AG04450 (cell line): ENCODE data around the gene CNN2. TPM values are rescaled to one million over a fixed set of nuclear protein-coding genes. Genes with fewer than 3 reads are reported as not detected.

Experiments
- CTCF ChIA-PET: fragments of 300-600, 350-600 bp; formaldehyde crosslinking; extraction: SDS; loops from one replicate; lab custom pipeline; 2022; ENCODE audit warnings: antibody characterized with exemption, inconsistent platforms; lab: Charles Lee
- POLR2A ChIA-PET: fragments of 350-600 bp; formaldehyde crosslinking; extraction: SDS; loops from one replicate; lab custom pipeline; 2021; ENCODE audit warnings: antibody characterized with exemption, inconsistent platforms; lab: Yijun Ruan, JAX
- DNase-seq: peaks from one replicate; pipeline ENCODE4 v3.0.0-alpha.2; 2011; ENCODE audit warnings: low read depth, low spot score
- H3K27ac ChIP-seq: one replicate; pipeline ENCODE4 v1.5.1; 2012; ENCODE audit warnings: low read depth, low read length, control low read depth
- H3K27me3 ChIP-seq: one replicate; pipeline ENCODE4 v1.6.0; 2012; ENCODE audit warnings: low read length; ENCODE audit not compliant: control insufficient read depth, insufficient read depth
- H3K4me3 ChIP-seq: 2 replicates; pipeline ENCODE4 v1.5.1; 2011; ENCODE audit warnings: mild to moderate bottlenecking, low read depth, low read length, control low read depth
- H3K9me3 ChIP-seq: 2 replicates; pipeline ENCODE4 v1.5.1; 2012; ENCODE audit warnings: low read length; ENCODE audit not compliant: control insufficient read depth, insufficient read depth
- polyA plus RNA-seq: library from polyadenylated mRNA; depleted of rRNA; stranded (reverse); fragments of >200 nt; gene quantifications from 2 replicates; pipeline ENCODE4 v1.2.3, GENCODE V29; 2011
- TF ChIP-seq, protein P1 (sequence below): IDR thresholded peaks from 2 replicates; pipeline ENCODE4 v1.5.1; 2011; ENCODE audit warnings: low read depth, low read length, control low read depth, inconsistent platforms

The CNN2 gene
- polyA plus RNA-seq, 1 experiment, result 302 TPM

DNA sequence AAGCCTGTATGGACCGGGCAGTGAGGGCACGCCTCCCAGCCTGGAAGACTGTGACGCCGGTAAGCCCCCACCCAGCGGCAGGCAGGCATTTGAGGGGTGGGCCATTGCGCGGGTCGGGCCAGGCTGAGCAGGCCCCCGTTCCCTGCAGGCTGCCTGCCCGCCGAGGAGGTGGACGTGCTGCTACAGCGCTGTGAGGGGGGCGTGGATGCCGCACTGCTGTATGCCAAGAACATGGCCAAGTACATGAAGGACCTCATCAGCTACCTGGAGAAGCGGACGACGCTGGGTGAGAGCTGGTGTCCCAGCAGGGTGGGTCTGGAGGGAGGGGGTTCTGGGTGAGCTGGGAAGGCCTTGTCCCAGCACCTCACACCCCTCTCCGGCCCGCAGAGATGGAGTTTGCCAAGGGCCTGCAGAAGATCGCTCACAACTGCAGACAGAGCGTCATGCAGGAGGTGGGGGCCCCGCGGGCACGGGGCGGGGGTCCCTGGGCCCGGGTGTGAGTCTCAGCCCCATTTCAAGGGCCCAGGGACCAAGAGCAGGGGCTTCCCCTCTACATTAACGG lies 47.6 kb downstream of the CNN2 start:
- Histone ChIP-seq H3K9me3 (peaks cover 2% of the 10 kb centered on the region; the same call in 1 of the 2 replicates), H3K4me3 (no peak overlapping the region), H3K27ac (no peak overlapping the region), H3K27me3 (peaks cover 16% of the 10 kb centered on the region)
- ChIA-PET CTCF (no interaction called here), POLR2A (interaction anchor here (0.8 kb wide), 1 partner anchor 98 kb away, joined by 3 read pairs; no protein-coding TSS in a partner anchor)
- DNase-seq, result no peak
- TF ChIP-seq, protein P1, sequence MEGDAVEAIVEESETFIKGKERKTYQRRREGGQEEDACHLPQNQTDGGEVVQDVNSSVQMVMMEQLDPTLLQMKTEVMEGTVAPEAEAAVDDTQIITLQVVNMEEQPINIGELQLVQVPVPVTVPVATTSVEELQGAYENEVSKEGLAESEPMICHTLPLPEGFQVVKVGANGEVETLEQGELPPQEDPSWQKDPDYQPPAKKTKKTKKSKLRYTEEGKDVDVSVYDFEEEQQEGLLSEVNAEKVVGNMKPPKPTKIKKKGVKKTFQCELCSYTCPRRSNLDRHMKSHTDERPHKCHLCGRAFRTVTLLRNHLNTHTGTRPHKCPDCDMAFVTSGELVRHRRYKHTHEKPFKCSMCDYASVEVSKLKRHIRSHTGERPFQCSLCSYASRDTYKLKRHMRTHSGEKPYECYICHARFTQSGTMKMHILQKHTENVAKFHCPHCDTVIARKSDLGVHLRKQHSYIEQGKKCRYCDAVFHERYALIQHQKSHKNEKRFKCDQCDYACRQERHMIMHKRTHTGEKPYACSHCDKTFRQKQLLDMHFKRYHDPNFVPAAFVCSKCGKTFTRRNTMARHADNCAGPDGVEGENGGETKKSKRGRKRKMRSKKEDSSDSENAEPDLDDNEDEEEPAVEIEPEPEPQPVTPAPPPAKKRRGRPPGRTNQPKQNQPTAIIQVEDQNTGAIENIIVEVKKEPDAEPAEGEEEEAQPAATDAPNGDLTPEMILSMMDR, result no peak

DNA sequence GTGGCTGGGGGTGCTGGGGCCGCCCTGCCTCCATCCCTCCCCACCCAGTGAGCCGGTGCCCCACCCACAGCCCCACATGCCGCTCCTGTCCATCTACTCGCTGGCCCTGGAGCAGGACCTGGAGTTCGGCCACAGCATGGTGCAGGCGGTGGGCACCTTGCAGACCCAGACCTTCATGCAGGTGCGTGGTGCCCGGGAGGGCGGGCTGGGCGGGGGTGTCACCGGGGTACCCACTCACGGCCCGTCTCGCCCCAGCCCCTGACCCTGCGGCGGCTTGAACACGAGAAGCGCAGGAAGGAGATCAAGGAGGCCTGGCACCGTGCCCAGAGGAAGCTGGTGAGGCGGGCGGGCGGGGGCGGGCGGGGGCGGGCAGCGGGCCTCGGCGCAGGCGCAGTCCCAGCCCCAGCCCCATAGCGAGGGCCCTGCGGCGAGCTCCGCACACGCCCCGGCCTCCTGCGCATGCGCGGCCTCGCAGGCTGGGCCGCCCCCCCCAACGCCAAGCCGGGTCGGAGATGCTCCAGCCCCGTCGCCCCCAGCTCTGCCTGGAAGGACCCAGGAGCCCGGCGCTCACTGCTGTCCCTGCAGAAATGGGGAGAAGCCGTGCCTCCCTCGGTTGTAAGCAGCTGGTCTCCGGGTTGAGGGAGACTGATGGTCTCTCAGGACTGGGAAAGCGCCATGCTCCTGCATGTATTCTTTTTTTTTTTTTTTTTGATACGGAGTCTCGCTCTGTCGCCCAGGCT lies 48.3 kb downstream of the CNN2 start:
- Histone ChIP-seq H3K27ac (no peak overlapping the region), H3K9me3 (peaks cover 3% of the 10 kb centered on the region; the same call in 1 of the 2 replicates), H3K27me3 (peaks cover 10% of the 10 kb centered on the region), H3K4me3 (no peak overlapping the region)
- TF ChIP-seq, protein P1, result no peak
- DNase-seq, result no peak
- POLR2A ChIA-PET, result interaction anchor here (0.6 to 1.2 kb wide), 2 partner anchors 10 to 1083 kb away, joined by 3 to 4 read pairs; no protein-coding TSS in a partner anchor
- CTCF ChIA-PET, result interaction anchor here (1.1 kb wide), 1 partner anchor 9 kb away, joined by 3 read pairs; no protein-coding TSS in a partner anchor

DNA sequence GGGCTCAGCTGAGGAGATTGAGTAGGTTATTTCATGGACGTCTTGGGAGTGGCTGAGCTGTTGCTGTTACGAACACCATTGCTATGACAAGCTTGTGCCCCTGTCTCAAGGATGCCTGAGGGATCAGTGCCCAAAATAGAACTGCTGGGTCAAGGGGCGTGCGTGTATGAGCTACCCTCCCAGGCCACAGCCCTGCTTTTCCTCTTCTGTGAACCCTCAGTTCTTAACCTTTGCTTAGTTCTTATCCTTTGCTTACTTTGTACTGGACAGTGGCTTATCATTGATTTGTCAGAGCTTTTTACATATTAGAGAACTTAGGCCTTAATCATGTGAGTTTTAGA lies 49.6 kb downstream of the CNN2 start:
- H3K4me3 ChIP-seq, result no peak overlapping the region
- DNase-seq, result no peak
- H3K27ac ChIP-seq, result no peak overlapping the region
- POLR2A ChIA-PET, result interaction anchor here (1.0 to 1.1 kb wide), 2 partner anchors 11 to 28 kb away, joined by 3 to 5 read pairs; partner anchors contain the start of gene GPX4
- H3K27me3 ChIP-seq, result peaks cover under 1% of the 10 kb centered on the region
- TF ChIP-seq, protein P1, result no peak
- CTCF ChIA-PET, result interaction anchor here (1.1 to 1.5 kb wide), 2 partner anchors 8 to 11 kb away, joined by 3 read pairs; no protein-coding TSS in a partner anchor
- H3K9me3 ChIP-seq, result peaks cover 16% of the 10 kb centered on the region; the same call in 1 of the 2 replicates

DNA sequence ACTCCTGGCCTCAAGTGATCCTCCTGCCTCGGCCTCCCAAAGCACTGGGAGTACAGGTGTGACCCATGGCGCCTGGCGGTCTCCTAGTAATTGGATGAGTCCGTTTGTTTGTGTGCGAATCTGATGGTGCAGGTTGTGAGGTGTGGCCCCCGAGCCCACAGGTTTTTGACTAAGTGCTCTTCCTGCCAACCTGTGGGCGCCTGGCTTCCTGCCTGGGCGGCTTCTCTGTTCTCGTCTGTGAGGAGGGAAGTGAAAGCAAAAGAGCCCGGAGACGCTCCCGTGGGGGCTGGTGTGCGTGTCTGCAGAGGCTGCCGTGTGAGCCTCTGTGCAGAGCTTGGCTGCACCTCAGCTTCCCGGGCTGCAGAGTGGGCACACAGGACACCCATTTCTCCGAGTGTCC lies 50.5 kb downstream of the CNN2 start:
- no peaks in the 10 kb centered on the region for H3K27me3 ChIP-seq
- no peak for DNase-seq
- ChIA-PET CTCF (no interaction called here), POLR2A (interaction anchor here (0.6 to 1.1 kb wide), 3 partner anchors 27 to 192 kb away, joined by 3 to 11 read pairs (median 10); partner anchors contain the start of genes CIRBP and GPX4)
- TF ChIP-seq, protein P1, result no peak
- peaks cover 23% of the 10 kb centered on the region; the same call in 1 of the 2 replicates for H3K9me3 ChIP-seq
- no peak overlapping the region for H3K4me3 ChIP-seq
- H3K27ac ChIP-seq, result no peak overlapping the region

DNA sequence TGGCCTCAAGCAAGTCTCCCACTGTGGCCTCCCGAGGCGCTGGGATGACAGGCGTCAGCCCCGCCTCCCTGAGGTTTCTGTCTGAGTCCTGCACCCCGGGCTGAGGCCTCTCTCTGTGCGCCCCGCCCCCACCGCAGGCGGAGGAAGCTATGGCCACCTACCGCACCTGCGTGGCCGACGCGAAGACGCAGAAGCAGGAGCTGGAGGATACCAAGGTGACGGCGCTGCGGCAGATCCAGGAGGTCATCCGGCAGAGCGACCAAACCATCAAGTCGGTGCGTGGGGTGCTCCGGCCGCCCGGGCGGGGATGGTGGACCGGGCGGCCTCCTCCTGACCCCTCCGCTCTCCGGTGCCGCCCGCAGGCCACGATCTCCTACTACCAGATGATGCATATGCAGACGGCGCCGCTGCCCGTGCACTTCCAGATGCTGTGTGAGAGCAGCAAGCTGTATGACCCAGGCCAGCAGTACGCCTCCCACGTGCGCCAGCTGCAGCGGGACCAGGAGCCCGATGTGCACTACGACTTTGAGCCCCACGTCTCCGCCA lies 53.2 kb downstream of the CNN2 start:
- no peak overlapping the region for H3K4me3 ChIP-seq
- no peak for DNase-seq
- ChIA-PET CTCF (no interaction called here), POLR2A (no interaction called here)
- H3K27ac ChIP-seq, result no peak overlapping the region
- H3K27me3 ChIP-seq, result no peaks in the 10 kb centered on the region
- peaks cover 25% of the 10 kb centered on the region; the same call in 1 of the 2 replicates for H3K9me3 ChIP-seq
- TF ChIP-seq, protein P1, result no peak
